Left cardiac atrium (tissue), 4 donors: Measurements from ENCODE around the gene GNG7. TPM values are rescaled to one million over a fixed set of nuclear protein-coding genes. Genes with fewer than 3 reads are reported as not detected.
A peak's percentile ranks its signal among the peaks of the same experiment; 100 is the strongest.
"Not testable (repeated sequence)": the region's sequence is repeated elsewhere in the genome, so short reads cannot be mapped to it uniquely, and the experiment has no call there.

Experiments used
- ATAC-seq, 2 donors: fragments of 200-7000 bp; cut with Tn5 transposase; one replicate each; pipeline ENCODE4 v1.9.1; 2020; ENCODE audit warnings: mild to moderate bottlenecking in 2 of 2, moderate library complexity in 2 of 2
- DNase-seq: peaks from one replicate; pipeline ENCODE4 v3.0.0-alpha.2; 2020
- intact Hi-C, 2 donors: fragments of 100-400 bp; cut with DNase I; formaldehyde crosslinking; loops; one replicate each; pipeline versions ENCODE4 v1.14.1 to v1.15.1; 2022 to 2023
- total RNA-seq, 2 donors: library from RNA; stranded (reverse); fragmentation: NEBNext Ultra II Directional; extraction: Animal tissue kit (Norgen Biotek cat#: 25700); gene quantifications; one replicate each; pipeline ENCODE4 v1.2.1, GENCODE V29; 2021
- donor health status: DM: no; HTN: yes; CAD: no.
- donor health status: DM: no; HTN: yes; CAD: no; lungs with severe emphysema.
- donor health status: DM: yes; HTN: yes; CAD: no.
- donor health status: Dilated cardiomyopathy.

Gene GNG7
- total RNA-seq, 2 donors from 2014 or later = 19.8 to 45.9 TPM

DNA sequence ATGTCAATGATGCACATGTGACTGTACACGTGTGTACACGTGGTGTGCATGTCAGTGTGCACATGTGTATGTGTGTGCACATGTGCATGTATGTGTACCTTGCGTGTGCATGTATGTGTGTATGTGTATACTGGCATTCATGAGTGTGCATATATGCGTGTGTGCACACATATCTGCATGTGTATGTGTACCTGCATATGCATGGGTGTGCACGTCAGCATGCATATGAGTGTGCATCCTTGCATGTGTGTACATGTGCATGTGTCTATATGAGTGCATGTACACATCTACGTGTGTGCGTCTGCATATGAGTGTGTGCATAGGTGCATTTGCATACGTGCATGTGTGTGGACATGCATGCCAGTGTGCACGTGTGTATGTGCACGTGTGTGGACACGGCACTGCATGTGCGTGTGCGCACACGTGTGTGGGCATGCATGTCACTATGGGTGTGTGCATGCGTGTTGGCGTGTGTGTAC is 178.1 kb downstream of the GNG7 start:
- no peak for ATAC-seq
- no peak for DNase-seq
- intact Hi-C loops = no loop called here

GRCh38 chr19:2523630-2524311 is 178.7 kb downstream of the GNG7 start:
- intact Hi-C loops = no loop called here
- ATAC-seq = no peak
- no peak for DNase-seq

DNA sequence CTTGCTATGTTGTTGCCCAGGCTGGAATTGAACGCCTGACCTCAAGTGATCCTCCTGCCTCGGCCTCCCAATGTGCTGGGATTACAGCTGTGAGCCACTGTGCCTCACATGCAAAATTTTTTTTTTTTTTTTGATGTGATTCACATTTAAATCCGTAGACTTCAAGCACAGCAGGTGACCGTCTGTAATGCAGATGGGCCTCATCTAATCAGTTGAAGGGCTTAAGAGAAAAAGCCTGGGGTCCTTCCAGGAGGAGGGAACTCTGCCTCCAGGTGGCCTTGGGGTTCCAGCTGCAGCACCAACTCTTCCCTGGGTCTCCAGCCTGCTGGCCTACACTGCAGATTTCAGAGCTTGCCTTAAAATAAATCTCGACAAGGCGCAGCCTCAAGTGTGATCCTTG is 183.0 kb downstream of the GNG7 start:
- DNase-seq = no peak
- intact Hi-C loops = no loop called here
- no peak for ATAC-seq

GRCh38 chr19:2518856-2519255 is 183.6 kb downstream of the GNG7 start:
- DNase-seq, intact Hi-C loops, ATAC-seq: not testable (repeated sequence)

- DNase-seq (no peak), ATAC-seq (peak in 1 of 2 donors; percentile 25)
- intact Hi-C loops = no loop called here
Measured at GRCh38 chr19:2517881-2518601, 184.5 kb downstream of the GNG7 start.

DNA sequence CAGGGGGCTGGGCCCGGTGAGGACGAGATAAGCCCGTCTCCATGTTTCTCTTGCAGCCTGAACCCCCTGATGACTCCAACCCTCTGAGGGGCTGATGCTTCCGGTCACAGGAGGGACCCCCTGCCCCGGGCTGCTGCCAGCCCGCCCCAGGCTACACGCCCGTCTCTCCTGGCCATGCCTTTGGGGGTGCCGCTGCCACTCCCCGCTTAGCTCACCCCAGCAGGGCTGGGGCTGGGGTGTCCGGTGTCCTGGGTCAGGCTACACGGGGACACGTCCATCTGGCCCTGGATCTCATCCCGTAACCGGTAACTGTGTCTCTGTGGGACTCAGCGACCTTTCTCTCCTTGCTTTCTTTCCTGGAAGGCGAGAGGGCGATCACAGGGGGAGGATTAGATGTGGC is 185.8 kb downstream of the GNG7 start:
- no peak for DNase-seq
- intact Hi-C loops = no loop called here

GRCh38 chr19:2514981-2515518 is 187.4 kb downstream of the GNG7 start:
- ATAC-seq = no peak
- intact Hi-C loops = no loop called here
- no peak for DNase-seq

More for the DNA sequence above, 185.8 kb downstream of the GNG7 start:
- ATAC-seq = no peak

- ATAC-seq (peak in 1 of 2 donors; percentile 14), DNase-seq (no peak)
- intact Hi-C loops = no loop called here
Measured at GRCh38 chr19:2512523-2513431, 189.7 kb downstream of the GNG7 start.

- intact Hi-C loops = no loop called here
- ATAC-seq (no peak), DNase-seq (no peak)
Measured at GRCh38 chr19:2511991-2512390, 190.5 kb downstream of the GNG7 start.

GRCh38 chr19:2511570-2511969 is 190.9 kb downstream of the GNG7 start:
- no peak for ATAC-seq
- no peak for DNase-seq
- intact Hi-C loops = no loop called here

DNA sequence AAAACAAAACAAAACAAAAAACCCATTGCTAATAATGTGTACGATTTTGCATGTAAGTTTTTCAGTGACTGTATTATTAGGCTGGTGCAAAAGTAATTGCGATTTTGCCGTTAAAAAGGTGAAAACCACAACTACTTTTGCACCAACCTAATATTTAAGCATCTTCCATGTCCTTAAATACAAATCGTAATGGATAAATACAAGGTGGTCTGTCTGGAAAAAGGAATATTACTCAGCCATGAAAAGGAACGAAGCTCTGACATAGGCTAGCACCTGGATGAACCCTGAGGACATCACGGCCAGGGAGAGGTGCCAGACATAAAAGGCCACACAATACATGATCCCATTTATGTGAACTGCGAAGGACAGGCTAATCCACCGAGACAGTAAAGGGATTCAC is 193.4 kb downstream of the GNG7 start:
- no peak for DNase-seq
- intact Hi-C loops = no loop called here
- ATAC-seq = no peak

DNA sequence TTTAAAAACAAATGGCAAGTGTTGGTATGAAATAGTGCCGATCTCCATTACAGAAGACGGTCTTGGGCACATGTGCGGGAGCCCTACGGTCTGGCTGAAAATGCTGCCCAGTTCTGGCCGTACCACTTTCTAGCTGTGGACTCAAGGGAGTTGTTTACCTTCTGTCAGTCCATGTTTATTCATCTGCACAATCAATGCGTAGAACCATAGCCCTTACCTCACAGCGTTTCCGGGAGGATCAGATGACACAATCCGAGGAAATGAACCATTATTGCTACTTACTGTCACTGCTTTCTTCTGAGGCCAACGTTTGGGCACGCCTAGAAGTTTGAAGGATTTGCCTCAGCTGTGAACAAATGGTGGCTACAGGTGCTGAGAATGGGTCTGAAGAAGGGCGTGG is 195.4 kb downstream of the GNG7 start:
- ATAC-seq = no peak
- intact Hi-C loops = no loop called here
- DNase-seq = no peak

DNA sequence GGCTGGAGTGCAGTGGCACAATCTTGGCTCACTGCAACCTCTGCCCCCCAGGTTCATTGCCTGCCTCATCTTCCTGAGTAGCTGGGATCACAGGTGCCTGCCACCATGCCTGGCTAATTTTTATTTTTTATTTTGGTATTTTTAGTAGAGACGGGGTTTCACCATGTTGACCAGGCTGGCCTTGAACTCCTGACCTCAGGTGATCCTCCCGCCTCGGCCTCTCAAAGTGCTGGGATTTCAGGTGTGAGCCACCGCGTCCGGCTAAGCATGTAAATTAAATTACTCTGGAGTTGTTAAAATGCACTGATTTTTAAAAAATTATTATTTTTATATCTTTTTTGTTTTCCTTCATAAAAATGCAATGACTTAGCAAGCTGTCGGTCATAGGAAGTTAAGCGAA is 195.8 kb downstream of the GNG7 start:
- intact Hi-C loops, DNase-seq, ATAC-seq: not testable (repeated sequence)

DNA sequence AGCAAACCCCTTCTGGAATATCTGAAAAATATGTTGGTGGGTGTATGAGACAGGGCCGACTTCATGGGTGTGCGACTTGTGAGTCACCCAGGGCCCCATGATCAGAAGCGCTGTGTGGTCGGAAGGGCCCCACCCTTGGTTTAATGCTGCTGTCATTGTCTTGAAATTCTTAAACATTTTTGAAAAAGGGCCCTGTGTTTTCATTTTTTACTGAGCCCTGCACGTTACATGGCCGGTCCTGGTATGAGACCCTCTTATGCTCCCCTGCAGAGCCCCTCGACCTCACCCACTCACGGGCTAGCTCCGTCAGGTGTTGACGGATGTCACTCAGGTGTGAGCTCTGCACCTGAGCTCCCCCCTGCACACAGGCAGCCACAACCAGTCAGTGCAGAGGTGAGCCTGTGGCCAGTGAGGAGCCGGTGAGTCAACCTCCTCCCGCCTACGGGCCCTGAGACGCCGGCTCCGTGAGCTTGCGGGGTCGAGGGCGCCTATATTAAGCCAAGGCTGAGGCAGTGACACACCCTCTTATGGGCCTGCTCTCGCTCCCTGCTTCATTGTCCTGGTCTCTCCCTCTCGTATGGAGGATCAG is 198.9 kb downstream of the GNG7 start:
- no peak for ATAC-seq
- intact Hi-C loops = no loop called here
- no peak for DNase-seq

- ATAC-seq = peak; percentile 25 to 35
- DNase-seq = no peak
- intact Hi-C loops = no loop called here
Measured at GRCh38 chr19:2500841-2501261, 201.6 kb downstream of the GNG7 start.

DNA sequence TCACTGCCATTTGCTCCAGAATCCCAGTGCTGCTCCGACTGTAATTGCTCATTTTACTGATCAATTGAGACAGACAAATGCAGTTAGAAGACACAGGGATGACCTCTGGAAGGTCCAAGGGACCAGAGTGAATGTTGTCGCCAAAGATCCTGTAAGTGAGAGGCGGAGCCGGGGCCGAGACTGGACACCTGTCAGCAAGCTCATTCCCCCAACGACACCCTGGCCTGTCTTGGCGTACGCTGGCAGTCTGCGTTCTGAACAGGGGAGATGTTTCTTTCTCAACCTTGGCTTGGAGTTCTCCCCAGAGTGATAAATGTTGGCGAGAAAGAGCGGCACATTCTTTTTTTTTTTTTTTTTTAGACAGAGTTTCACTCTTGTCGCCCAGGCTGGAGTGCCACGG is 202.3 kb downstream of the GNG7 start:
- ATAC-seq (no peak), DNase-seq (no peak)
- intact Hi-C loops = no loop called here

GRCh38 chr19:2497186-2497585 is 205.3 kb downstream of the GNG7 start:
- intact Hi-C loops = loop anchor here (5.0 kb wide), 2 partner anchors 40 to 45 kb away; no protein-coding TSS in a partner anchor
- DNase-seq (no peak), ATAC-seq (no peak)

GRCh38 chr19:2495651-2496316 is 206.7 kb downstream of the GNG7 start:
- intact Hi-C loops = loop anchor here (5.0 kb wide), 2 partner anchors 42 to 47 kb away; no protein-coding TSS in a partner anchor
- peak; percentile 51 to 52 for ATAC-seq
- DNase-seq = peak; percentile 61
